Tibial artery (tissue), 4 donors: ENCODE data around the gene SHISAL1.

Source experiments
- DNase-seq, 2 donors: peaks; one replicate each; pipeline ENCODE4 v3.0.0-alpha.2; 2019
- H3K27ac ChIP-seq, 2 donors: fragments of 200-600 bp; sonication (generic) in 1 of 2; 1 replicate in 1 of 2; 2 replicates in 1 of 2; pipeline ENCODE4 v1.5.1; 2018 to 2019; ENCODE audit warnings: mild to moderate bottlenecking in 1 of 2
- H3K27me3 ChIP-seq, 2 donors: fragments of 200-600 bp; sonication (generic) in 1 of 2; one replicate each; pipeline versions ENCODE4 v1.5.1 to v1.6.0; 2016 to 2019
- H3K36me3 ChIP-seq, 3 donors: fragments of 200-600 bp; sonication (generic) in 2 of 3; one replicate each; pipeline ENCODE4 v1.5.1; 2016 to 2019; ENCODE audit warnings: mild to moderate bottlenecking in 2 of 3
- H3K4me1 ChIP-seq, 4 donors: fragments of 200-600 bp; sonication (generic) in 2 of 4; 1 replicate in 3 of 4; 2 replicates in 1 of 4; pipeline ENCODE4 v1.5.1; 2016 to 2019
- H3K4me3 ChIP-seq, 2 donors: fragments of 200-600 bp; sonication (generic) in 1 of 2; 1 replicate in 1 of 2; 2 replicates in 1 of 2; pipeline ENCODE4 v1.5.1; 2018 to 2019; ENCODE audit warnings: mild to moderate bottlenecking in 2 of 2
- H3K9me3 ChIP-seq, 3 donors: fragments of 200-600 bp; sonication (generic) in 1 of 3; one replicate each; pipeline ENCODE4 v1.5.1; 2016 to 2019
- intact Hi-C: fragments of 100-400 bp; cut with DNase I; formaldehyde crosslinking; loops from one replicate; pipeline ENCODE4 v1.15.0; 2023; ENCODE audit warnings: low total_unique reads
- TF ChIP-seq, protein P1 (sequence below), 2 experiments: fragments of 200-600 bp in 1 of 2; fragments of 450-650 bp in 1 of 2; IDR thresholded peaks; one replicate each; pipeline ENCODE4 v1.5.1; 2017 to 2019; ENCODE audit warnings: antibody characterized with exemption in 2 of 2, mild to moderate bottlenecking in 1 of 2, moderate library complexity in 1 of 2

The SHISAL1 gene

GRCh38 chr22:44217346-44217745 is 95.4 kb downstream of the SHISAL1 start:
- Histone ChIP-seq H3K27me3 (peaks cover 0 to 11% of the 10 kb centered on the region in 2 donors), H3K9me3 (peaks cover 0 to 4% (median 3%) of the 10 kb centered on the region in 3 donors), H3K4me3 (no peak overlapping the region), H3K27ac (no peak overlapping the region), H3K4me1 (peaks cover 0 to 7% (median under 1%) of the 10 kb centered on the region in 4 donors), H3K36me3 (no peaks in the 10 kb centered on the region)
- TF ChIP-seq, protein P1, sequence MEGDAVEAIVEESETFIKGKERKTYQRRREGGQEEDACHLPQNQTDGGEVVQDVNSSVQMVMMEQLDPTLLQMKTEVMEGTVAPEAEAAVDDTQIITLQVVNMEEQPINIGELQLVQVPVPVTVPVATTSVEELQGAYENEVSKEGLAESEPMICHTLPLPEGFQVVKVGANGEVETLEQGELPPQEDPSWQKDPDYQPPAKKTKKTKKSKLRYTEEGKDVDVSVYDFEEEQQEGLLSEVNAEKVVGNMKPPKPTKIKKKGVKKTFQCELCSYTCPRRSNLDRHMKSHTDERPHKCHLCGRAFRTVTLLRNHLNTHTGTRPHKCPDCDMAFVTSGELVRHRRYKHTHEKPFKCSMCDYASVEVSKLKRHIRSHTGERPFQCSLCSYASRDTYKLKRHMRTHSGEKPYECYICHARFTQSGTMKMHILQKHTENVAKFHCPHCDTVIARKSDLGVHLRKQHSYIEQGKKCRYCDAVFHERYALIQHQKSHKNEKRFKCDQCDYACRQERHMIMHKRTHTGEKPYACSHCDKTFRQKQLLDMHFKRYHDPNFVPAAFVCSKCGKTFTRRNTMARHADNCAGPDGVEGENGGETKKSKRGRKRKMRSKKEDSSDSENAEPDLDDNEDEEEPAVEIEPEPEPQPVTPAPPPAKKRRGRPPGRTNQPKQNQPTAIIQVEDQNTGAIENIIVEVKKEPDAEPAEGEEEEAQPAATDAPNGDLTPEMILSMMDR (IDR thresholded peaks at IDR 0.05), result no peak
- no peak for DNase-seq
- intact Hi-C loops, result no loop called here

- TF ChIP-seq, protein P1 (IDR thresholded peaks at IDR 0.05), result no peak
- Histone ChIP-seq H3K4me1 (peaks cover 0 to 26% (median 6%) of the 10 kb centered on the region in 4 donors), H3K4me3 (no peak overlapping the region)
Observed at GRCh38 chr22:44215287-44215686, 97.5 kb downstream of the SHISAL1 start.

DNA sequence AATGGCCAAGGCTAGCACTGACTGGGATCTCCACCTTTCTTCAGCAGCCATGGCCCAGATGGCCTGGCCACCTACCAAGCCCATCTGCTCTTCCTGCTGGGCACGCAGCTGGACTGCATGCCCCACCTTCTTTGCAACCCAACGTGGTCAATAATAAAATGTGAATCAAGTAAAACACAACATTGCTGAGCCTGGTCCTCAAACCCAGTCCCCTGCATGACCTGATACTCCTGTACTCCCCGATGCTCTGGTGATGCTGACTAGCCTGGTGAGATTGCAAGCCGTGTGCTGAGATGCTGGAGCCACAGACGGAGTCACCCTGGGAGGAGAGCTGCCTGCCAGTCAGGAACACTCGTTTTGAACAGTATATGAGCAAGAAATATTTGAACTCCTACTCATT is 98.0 kb downstream of the SHISAL1 start:
- intact Hi-C loops, result no loop called here
- no peaks in the 10 kb centered on the region for H3K36me3 ChIP-seq

More at GRCh38 chr22:44215287-44215686, 97.5 kb downstream of the SHISAL1 start:
- no peak overlapping the region for H3K27ac ChIP-seq
- H3K36me3 ChIP-seq, result no peaks in the 10 kb centered on the region
- H3K27me3 ChIP-seq, result peaks cover 0 to 4% of the 10 kb centered on the region in 2 donors
- no peak for DNase-seq
- H3K9me3 ChIP-seq, result peaks cover 0 to 3% (median 0%) of the 10 kb centered on the region in 3 donors
- intact Hi-C loops, result no loop called here

GRCh38 chr22:44214187-44214586 is 98.6 kb downstream of the SHISAL1 start:
- peaks cover 0 to 11% (median 4%) of the 10 kb centered on the region in 3 donors for H3K9me3 ChIP-seq
- intact Hi-C loops, result no loop called here
- no peak overlapping the region for H3K4me3 ChIP-seq
- H3K4me1 ChIP-seq, result peaks cover 0 to 26% (median 6%) of the 10 kb centered on the region in 4 donors
- TF ChIP-seq, protein P1 (IDR thresholded peaks at IDR 0.05), result no peak
- H3K27me3 ChIP-seq, result peaks cover 0 to 3% of the 10 kb centered on the region in 2 donors
- no peak for DNase-seq
- H3K27ac ChIP-seq, result no peak overlapping the region
- no peaks in the 10 kb centered on the region for H3K36me3 ChIP-seq

More for the DNA sequence above, 98.0 kb downstream of the SHISAL1 start:
- H3K27me3 ChIP-seq, result peaks cover 0 to 4% of the 10 kb centered on the region in 2 donors
- H3K27ac ChIP-seq, result no peak overlapping the region
- TF ChIP-seq, protein P1 (IDR thresholded peaks at IDR 0.05), result no peak
- H3K9me3 ChIP-seq, result peaks cover 0 to 6% (median 4%) of the 10 kb centered on the region in 3 donors
- peaks cover 0 to 26% (median 6%) of the 10 kb centered on the region in 4 donors for H3K4me1 ChIP-seq
- DNase-seq, result no peak
- no peak overlapping the region for H3K4me3 ChIP-seq

- intact Hi-C loops, result no loop called here
- DNase-seq, result no peak
- H3K9me3 ChIP-seq, result peaks cover 0 to 11% (median 4%) of the 10 kb centered on the region in 3 donors
- H3K27ac ChIP-seq, result no peak overlapping the region
- TF ChIP-seq, protein P1 (IDR thresholded peaks at IDR 0.05), result no peak
- H3K36me3 ChIP-seq, result no peaks in the 10 kb centered on the region
- H3K4me1 ChIP-seq, result peaks cover 0 to 26% (median 6%) of the 10 kb centered on the region in 4 donors
- H3K4me3 ChIP-seq, result no peak overlapping the region
- no peaks in the 10 kb centered on the region for H3K27me3 ChIP-seq
Observed at GRCh38 chr22:44213489-44214043, 99.2 kb downstream of the SHISAL1 start.
